Stimulated activated CD4-positive, alpha-beta T cell treated with anti-CD3 and anti-CD28 coated beads, Interleukin-1b, Interleukin-23, amount 100 ng/mL, for 1 hour (primary cell): ENCODE data around the gene BIN1.
"Not testable (repeated sequence)": the region's sequence is repeated elsewhere in the genome, so short reads cannot be mapped to it uniquely, and the experiment has no call there.

Experiments
- DNase-seq, 2 donors: peaks; one replicate each; pipeline ENCODE4 v3.0.0-alpha.2; 2020; ENCODE audit warnings: low read depth in 2 of 2

BIN1 gene

DNA sequence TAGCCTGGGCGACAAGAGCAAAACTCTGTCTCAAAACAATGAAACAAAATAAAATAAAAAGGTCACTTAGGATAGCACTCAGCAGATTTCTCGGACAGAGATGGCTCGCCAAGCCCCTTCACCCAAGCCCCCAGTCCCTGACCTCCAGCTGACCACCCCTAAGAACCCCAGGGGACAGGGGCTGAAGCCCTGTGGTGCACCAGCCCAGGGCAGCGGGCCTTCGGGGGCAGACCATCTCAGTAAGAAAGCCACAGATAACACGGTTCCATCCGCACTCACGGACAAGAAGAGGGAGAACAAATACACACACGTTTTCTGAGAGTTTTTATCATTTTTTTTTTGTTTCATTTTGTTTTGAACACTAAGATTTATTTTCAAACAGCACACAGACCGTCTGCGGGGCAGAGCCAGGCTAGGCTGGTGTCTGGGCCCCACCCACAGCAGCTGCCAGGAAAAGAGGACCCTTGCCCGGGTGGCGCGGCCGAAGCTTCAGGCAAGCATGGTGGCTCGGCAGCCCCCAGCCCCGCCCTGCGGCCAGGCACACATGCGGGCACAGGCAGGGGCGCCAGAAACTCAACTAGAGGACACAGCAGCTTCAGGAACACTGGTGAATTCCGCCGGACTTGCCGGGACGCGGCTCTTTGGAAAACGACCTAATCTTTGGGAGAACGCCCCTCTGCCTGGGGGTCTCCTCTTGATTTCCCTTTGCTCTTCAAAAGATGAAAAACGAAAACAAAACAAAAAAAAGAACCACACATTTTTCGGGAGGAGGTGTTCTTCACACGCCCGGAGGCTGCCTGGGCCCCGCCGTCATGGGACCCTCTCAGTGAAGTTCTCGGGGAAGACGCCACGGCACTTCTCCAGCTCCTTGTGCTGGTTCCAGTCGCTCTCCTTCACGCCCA, 59.0 kb downstream of the BIN1 start:
- no peak for DNase-seq

DNA sequence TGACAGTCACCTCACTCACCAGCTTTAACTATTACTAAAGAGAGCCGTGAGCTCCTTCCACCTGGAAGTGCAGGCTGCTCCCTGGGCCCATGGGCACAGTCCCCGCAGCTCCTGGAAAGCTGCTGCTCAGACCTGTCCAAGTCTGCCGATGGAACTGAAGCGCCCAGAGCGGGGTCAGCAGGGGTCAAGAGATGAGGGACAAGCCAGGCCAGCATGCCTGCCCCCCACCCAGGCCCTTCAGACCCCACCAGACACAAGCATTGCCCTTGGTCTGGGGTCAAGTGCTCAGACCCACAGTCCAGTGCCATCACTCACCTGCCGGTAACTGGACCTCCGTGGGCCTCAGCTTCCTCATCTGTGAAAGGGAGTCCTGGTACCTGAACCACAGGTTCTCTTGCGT, 59.9 kb downstream of the BIN1 start:
- DNase-seq, result no peak

DNA sequence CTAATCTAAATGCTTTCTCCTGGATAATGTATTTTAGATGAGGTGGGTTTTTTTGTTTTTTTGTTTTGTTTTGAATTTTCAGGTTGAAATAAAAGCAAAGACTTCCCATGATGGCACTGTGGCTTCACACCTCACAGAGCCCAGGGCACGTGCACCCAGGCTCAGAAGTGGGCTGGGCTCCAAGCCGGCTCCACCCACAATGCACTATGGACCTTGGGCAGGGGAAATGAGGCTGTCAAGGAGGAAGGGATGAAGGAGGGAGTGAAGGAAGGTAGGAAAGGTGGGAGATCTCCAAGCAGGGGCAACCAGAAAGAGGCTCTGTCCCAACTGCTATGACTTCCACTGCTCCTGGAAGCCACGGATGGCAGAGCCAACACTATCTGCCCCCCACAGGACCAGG, 60.4 kb downstream of the BIN1 start:
- DNase-seq, result no peak

DNA sequence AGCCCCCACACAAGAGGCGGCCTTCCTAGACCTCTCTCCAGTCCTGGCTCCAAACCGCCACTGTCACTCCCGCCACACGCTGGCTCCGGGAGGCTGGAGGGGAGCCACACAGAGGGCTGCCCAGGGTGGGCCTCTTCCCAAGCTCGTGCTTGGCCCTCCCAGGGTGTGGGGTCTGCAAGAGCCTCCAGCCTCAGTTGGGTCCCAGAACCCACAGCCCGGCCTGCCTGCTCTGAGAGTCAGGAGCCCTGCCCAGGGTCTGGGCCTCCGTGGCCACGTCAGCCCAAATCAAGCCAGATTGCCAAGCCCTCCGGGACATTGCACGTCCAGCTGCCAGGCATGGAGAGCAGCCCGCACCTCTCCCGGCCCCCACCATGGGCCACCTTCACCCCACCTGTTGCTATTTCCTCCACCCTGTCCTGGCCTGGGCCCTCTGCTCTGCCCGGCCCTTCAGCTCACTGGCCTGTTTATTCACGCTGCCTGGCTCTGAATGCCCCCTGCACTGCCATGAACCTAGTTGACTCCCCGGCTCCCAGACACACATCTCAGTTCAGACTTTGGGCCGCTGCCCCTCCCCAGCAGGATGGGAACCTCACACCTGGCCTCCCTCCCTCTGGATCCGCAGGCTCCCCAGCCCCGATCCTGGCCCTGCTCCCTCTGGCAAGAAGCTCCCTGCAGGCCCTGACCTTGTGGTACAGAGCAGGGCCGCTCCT, 61.0 kb downstream of the BIN1 start:
- DNase-seq, result no peak

DNA sequence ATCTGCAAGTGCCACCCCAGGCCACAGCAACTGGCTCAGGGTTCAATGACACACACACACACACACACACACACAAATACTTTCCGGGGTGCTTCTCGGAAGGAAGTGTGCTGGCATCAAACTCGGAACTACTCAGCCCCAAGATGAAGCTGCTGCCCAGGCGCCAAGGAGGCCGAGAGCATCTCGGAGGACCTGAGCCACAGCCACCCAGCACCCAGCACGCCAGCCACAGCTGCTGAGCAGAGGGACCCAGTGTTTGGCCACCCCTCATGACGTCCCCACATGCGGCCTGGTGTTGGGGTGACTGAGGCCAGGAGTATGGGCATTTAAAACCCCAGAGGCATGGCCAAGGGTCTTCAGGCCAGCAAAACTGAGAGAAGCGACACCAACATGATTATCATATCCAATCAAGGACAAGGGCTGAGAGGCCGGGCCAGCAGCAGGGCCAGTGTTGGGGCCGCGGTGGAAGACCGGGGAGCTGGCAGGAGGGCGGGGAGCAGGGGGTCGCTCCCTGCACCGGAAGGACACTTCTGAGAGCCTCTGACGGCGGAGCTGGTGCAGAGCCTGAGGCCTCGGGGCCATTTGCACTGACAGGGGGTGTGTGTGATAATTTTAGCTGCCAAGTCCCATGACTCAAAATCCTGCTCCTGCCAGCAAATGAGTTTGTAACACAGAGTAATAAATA, 61.8 kb downstream of the BIN1 start:
- DNase-seq, result no peak

DNA sequence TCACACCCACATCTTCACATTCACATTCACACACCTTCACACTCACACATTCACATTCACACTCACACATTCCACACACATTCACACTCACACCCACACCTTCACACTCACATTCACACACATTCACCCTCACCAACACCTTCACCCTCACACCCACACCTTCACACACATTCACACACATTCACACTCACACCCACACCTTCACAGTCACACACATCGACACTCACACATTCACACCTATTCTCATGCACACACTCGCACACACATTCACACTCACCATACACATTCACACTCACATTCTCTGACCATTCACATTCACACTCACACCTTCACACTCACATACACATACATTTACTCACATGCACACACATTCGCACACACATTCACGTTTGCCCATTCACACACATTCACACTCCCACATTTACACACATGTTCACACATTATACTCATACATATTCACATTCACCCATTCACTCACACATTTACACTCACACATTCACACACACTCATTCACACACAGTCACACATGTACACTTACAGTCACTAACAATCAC, 62.7 kb downstream of the BIN1 start:
- no peak for DNase-seq

DNA sequence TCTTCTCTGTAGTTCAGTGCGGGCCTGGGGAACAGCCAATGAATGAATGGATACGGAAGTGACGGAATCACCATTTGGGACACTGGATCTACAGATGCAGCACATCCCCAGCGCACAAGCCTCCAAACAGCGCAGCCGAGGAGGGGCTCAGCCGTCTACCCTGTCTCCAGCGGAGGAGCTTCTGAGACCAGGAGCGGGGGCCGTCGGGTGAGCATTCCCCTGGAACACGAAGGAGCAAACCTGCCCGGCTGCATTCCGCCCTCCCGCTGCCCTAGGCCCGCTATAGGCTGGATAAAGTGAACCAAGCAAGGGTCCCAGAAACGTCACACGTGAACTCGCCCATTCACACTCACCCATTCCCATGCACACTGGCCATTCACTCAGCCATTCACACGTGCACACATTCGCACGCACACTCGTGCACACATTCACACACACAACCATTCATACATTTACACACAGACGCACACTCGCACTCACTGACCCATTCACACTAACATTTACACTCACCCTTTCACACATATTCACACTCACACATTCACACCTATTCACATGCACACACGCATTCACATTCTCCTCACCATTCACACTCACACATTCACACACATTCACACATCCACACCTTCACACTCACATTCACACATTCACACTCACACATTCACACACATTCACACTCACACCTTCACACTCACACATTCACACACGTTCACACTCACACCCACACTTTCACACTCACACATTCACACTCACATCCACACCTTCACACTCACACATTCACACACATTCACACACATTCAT, 63.4 kb downstream of the BIN1 start:
- DNase-seq, result no peak

DNA sequence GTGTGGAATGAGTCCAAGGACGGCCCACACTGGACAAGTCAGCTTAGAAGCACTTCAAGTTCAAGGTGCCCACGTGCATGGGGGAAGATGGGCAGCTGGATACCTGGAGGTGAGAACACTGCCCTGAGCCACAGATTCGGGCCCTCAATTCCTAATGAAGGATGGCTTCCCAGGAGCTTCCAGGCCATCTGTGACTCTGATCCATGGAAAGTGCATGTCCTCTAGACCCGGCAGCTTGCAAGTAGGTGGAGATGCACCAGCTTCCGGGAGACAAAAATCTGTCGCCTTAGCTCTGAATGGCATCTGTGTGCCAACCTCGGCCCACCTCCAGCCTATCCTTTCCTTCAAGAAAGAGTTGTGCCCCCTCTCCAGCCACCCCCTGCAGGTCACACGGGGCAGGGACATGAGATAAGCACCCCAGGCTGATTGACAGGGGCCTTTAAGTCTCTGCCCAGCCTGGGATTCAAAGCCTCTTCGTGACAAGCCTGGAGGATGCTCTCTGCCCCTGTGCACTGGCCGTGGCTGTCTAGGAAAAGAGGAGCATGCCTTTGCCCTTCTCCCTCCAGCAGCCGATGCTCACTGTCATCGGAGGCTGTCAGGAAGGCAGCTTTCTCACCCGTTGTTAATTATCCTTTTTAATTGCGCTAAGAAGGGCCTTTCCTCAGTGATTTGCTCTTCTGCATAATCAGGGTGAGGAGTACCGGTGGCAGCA, 65.5 kb downstream of the BIN1 start:
- DNase-seq, result no peak

DNA sequence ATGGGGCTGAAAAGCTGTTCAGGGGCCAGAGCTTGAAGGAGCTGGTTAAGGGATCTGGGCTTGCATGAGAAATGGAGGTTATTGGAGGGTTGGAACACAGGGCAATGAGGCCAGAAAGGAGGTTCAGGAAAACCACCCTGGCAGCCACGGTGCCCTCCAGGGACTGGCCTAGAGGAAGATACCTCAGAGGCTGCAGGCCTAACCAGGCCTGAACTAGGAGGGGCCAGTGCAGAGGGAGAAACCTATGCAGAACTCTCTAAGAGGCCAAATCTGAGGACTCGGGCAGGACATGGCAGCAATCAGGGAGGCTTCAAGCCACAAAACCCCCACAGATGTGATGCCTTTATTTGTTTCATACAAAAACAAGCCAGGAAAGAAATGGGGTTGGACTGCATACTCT, 66.8 kb downstream of the BIN1 start:
- DNase-seq, result no peak

DNA sequence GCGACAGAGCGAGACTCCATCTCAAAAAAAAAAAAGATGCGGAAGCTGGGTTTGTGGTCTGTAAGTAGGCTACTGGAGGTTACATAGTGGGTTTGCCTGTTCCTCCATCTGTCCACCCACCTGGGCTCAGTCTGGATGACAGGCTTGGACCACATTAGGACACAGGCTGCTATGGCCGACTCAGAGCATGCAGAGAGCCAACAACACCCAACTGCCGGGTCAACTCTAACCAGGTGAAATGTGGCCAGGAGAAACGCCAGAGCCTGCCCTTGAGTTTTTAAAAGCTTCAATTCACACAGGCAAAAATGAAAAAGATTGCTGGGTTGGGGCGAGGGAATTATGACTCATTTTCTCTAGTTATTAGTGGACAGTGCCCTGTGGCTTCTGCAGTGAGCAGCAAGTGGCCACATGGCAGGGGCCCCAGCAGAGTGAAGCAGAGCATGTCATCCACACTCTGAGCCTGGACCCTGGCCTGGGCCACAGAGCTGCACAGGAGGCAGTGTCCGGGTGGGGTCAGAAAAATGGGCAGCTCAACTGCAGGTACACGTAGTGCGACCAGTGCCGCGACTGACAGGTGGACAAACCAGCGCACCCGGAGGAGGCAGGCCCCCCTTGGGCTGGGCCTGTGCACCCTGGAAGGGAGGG, 67.4 kb downstream of the BIN1 start:
- no peak for DNase-seq

DNA sequence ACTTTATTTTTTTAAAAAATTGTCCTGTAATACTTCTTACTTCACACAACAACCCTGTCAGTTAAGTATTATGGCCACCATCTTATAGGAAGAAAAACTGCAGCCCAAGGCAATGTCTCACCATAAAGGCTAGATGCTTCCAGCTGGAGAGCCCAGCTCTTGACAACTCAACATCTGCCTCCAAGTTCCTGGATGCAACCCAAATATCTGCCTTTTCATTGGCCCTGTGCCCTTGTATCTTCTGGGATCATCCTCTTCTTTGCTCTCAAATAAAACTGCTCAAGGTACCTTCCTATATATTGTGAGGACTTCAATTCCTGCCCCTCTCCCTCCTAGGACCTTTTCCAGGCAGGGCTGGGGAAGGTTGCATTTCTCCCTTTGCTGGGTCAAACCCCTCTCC, 69.5 kb downstream of the BIN1 start:
- DNase-seq, result no peak

DNA sequence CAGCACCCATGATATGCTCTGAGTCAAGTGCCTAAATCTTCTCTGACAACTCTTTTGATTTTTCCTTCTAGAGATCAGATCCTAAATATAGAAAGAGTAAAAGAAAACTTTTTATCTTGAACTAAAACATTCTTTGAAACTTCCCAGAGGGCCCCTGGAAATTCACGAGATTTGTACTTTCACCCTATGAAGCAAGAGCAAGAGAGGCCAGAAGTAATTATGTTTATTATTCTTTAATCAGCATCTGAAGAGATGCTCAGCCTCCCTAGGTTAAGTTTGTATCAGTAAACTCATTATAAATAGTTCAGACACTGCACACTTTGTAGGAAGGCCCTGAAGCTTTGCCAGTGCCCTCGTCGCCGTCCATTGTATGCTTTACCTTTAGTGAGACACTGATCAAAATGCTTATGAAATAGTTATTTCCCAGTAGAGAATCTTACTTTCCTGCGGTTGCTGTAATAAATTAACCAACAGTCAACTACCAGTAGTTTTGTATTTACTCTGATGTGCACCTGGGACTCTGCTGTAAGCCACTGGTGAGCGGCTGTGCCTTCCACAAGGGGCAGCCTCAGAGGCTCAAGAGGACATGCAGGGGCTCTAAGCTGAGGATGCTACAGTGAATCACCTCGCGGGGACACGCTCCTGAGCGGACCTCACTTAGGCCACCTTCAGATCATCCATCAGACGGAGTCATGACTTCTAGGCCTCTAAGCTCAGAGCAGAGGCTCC, 71.9 kb downstream of the BIN1 start:
- DNase-seq, result no peak

DNA sequence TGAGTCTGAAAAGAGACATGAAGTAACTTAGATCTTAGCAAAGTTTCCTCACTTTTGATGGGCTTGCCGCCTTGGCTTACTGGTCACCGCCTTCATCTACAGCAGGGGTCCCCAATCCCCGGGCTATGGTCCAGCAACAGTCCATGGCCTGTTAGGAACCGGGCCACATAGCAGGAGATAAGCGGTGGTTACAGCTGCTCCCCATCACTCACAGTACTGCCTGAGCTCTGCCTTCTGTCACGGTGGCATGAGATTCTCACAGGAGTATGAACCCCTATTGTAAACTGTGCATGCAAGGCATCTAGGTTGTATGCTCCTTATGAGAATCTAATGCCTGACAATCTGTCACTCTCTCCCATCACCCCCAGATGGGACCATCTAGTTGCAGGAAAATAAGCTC, 72.9 kb downstream of the BIN1 start:
- DNase-seq, result no peak

DNA sequence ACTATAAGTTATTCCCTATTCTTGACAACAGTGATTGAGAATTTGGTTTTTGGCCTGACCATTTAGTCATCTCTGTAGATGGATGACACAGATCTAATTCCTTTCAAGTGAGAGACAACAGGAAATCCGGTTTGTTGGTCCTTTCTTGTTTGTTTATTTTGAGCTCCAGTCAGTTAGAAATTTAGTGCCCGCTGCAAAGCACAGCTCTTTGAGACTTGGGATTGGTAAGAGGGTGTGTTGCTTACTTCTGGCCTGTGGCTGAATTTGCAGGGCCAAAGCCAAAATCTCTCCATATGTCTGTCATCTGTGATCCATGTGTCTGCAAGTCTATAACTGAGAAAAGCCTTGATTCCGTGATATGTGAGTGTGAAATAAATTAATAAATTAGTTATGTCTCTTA, 74.3 kb downstream of the BIN1 start:
- DNase-seq, result no peak

DNA sequence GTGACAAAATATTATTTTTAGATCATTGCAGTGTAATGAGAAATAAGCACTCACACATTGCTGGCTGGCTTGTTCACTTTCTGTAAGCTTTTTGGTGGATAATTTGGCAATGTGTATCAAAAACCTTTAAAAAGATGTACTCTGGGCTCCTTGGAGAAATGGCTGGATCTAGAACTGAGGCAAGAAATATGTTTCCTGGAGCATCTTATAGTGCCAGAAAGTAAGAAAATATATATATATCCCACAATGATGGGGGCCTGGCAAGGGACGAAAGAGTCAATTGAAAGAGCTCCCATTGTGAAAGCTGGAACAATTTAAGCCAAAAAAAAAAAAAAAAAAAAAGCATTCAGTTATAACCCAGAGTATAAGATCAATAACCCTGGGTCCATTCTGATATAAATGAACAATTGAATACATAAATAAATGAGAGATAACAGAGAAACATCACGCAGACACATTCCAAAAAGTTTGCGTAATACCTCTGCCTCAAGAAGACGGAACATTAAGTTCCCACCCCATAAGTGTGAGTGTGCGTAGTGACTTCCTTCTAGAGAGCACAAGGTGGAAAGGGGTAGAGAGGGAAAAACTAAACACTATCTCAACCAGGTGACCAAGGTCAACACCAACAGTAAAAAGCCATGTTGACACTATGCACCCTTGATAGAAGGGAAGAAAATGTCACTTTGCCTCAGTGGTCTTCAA, 77.5 kb downstream of the BIN1 start:
- DNase-seq, result no peak

DNA sequence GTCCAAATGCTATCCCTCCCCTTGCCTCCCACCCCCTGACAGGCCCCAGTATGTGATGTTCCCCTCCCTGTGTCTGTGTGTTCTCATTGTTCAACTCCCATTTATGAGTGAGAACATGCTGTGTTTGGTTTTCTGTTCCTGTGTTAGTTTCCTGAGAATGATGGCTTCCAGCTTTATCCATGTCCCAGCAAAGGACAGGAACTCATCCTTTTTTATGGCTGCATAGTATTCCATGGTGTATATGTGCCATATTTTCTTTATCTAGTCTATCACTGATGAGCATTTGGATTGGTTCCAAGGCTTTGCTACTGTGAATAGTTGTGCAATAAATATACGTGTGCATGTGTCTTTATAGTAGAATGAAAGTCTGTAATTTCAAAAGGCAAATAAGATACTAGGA, 78.2 kb downstream of the BIN1 start:
- not testable (repeated sequence) for DNase-seq

DNA sequence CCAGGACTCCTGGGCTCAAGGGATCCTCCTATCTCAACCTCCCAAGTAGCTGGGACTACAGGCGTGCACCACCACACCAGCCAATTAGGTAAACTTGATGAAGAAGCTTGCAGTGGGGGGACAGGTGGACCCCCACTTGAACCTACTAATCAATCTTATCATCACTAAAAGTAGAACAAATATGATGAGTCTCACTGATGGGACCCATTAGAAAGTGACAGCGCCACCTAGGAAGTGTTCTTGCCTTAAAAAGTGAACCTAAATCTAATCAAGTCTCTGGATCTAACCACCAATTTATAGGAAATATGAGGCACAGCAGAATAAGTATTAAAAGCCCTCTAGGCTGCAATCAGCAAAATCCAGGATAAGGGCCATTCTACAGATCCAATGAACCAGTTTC, 79.2 kb downstream of the BIN1 start:
- DNase-seq, result no peak

DNA sequence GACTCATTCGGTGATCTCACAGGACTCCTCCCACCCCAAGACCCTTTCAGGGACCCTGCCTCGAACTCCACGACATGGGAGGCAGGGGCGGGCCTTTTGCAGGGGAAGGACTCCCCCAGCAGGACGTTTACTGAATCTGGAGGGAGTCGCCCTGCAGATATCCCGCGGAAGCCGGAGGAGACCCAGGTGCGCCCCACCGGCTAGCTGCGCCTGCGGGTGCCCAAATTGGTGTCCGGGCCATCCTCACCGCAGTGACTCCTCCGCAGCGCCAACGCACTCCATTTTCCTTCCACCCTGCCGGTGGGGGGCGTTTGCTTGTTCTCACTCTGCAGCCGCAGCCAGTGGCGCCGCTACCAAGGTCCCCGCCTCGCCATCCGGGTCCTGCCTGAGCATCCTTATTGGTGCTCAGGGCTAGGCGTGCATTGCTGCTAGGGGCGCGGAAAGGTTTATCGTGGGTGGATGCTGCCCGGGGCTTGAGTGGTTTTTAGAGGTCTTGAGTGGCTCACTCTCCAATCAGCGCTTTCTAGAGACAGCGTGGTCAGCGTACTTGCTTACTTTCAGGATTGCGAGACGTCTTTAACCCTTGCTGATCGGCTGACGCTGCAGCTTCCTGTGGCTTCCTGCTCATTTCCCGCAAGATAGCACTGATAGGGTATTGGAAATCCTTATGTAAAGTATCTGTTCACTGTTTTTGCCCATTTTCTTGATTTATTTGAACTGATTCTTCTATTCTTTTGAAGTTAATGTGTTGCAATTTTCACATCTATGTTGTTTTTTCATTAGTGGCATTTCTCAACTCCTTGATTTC, 81.4 kb downstream of the BIN1 start:
- DNase-seq, result peak; percentile 26
